IMR-90 (cell line): Measurements from ENCODE around the gene PDF. TPM values are rescaled to one million over a fixed set of nuclear protein-coding genes. Genes with fewer than 3 reads are reported as not detected.
A peak's percentile ranks its signal among the peaks of the same experiment; 100 is the strongest.

Experiments
- ATAC-seq: fragments of 200-7000 bp; cut with Tn5 transposase; 2 replicates; pipeline ENCODE4 v1.9.1; 2020; ENCODE audit warnings: low read depth, mild to moderate bottlenecking, moderate library complexity
- BruUV-seq: library from RNA; stranded (reverse); fragments of 400-500 nt; replicated peaks from 2 replicates; lab custom pipeline; 2021; lab: Mats Ljungman, UMichigan
- CTCF ChIA-PET: fragments of 300-600 bp; formaldehyde crosslinking; extraction: SDS; loops from one replicate; lab custom pipeline; 2021; ENCODE audit warnings: antibody characterized with exemption; lab: Yijun Ruan, JAX
- POLR2A ChIA-PET: fragments of 300-600 bp; sonication (Branson Sonifier 250); formaldehyde crosslinking; loops from one replicate; lab custom pipeline; 2022; ENCODE audit warnings: antibody characterized with exemption; ENCODE audit not compliant: unreplicated experiment; lab: Charles Lee
- DNase-seq: peaks from one replicate; pipeline ENCODE4 v3.0.0; 2013
- H2AFZ ChIP-seq: replicated peaks from 2 replicates; pipeline ENCODE3; 2013; ENCODE audit warnings: low read length, mild to moderate bottlenecking; ENCODE audit not compliant: poor library complexity
- H2AK5ac ChIP-seq: 2 replicates; pipeline ENCODE4 v1.6.1; 2013; ENCODE audit warnings: low read depth, low read length, inconsistent platforms
- H2AK9ac ChIP-seq: replicated peaks from 2 replicates; pipeline ENCODE3; 2013; ENCODE audit warnings: mild to moderate bottlenecking, low read depth, low read length, moderate library complexity; ENCODE audit not compliant: poor library complexity
- H2BK120ac ChIP-seq: 2 replicates; pipeline ENCODE4 v1.6.1; 2013; ENCODE audit warnings: low read depth, low read length, inconsistent platforms
- H2BK15ac ChIP-seq: 3 replicates; pipeline ENCODE4 v1.6.1; 2013; ENCODE audit warnings: low read depth, low read length, inconsistent platforms
- H2BK20ac ChIP-seq: 2 replicates; pipeline ENCODE4 v1.6.1; 2013; ENCODE audit warnings: low read depth, mild to moderate bottlenecking, inconsistent platforms, low read length, moderate library complexity
- H2BK5ac ChIP-seq: 2 replicates; pipeline ENCODE4 v1.6.1; 2013; ENCODE audit warnings: mild to moderate bottlenecking, low read depth, low read length, inconsistent platforms; ENCODE audit not compliant: poor library complexity, severe bottlenecking
- H3K14ac ChIP-seq: replicated peaks from 2 replicates; pipeline ENCODE4 v1.6.1; 2013; ENCODE audit warnings: low read depth, low read length, inconsistent platforms
- H3K18ac ChIP-seq: 2 replicates; pipeline ENCODE4 v1.6.1; 2013; ENCODE audit warnings: low read depth, low read length, control low read depth
- H3K23ac ChIP-seq: 2 replicates; pipeline ENCODE4 v1.6.1; 2013; ENCODE audit warnings: low read depth, low read length, inconsistent platforms
- H3K27ac ChIP-seq: 2 replicates; pipeline ENCODE4 v1.5.1; 2013; ENCODE audit warnings: mild to moderate bottlenecking, control low read depth, low read length; ENCODE audit not compliant: insufficient read depth
- H3K27me3 ChIP-seq: 2 replicates; pipeline ENCODE4 v1.6.1; 2013; ENCODE audit warnings: low read length; ENCODE audit not compliant: control insufficient read depth, insufficient read depth
- H3K36me3 ChIP-seq: 2 replicates; pipeline ENCODE4 v1.6.1; 2013; ENCODE audit warnings: low read length, mixed read lengths; ENCODE audit not compliant: control insufficient read depth, insufficient read depth
- H3K4ac ChIP-seq: 2 replicates; pipeline ENCODE4 v1.6.1; 2013; ENCODE audit warnings: low read depth, low read length, inconsistent platforms
- H3K4me1 ChIP-seq: 2 replicates; pipeline ENCODE4 v1.6.1; 2013; ENCODE audit warnings: low read length, mixed read lengths; ENCODE audit not compliant: control insufficient read depth, insufficient read depth
- H3K4me2 ChIP-seq: 2 replicates; pipeline ENCODE4 v1.6.1; 2013; ENCODE audit warnings: low read depth, mild to moderate bottlenecking, control low read depth, low read length, moderate library complexity
- H3K4me3 ChIP-seq: 2 replicates; pipeline ENCODE4 v1.5.1; 2013; ENCODE audit warnings: low read depth, mild to moderate bottlenecking, control low read depth, low read length, moderate library complexity; ENCODE audit not compliant: insufficient read depth
- H3K56ac ChIP-seq: 2 replicates; pipeline ENCODE4 v1.6.1; 2013; ENCODE audit warnings: low read length, inconsistent platforms; ENCODE audit not compliant: insufficient read depth; ENCODE audit errors: extremely low read depth
- H3K79me1 ChIP-seq, 2 experiments: 2 replicates each; pipeline ENCODE4 v1.6.1; 2013; ENCODE audit warnings: low read length in 2 of 2, inconsistent platforms in 1 of 2, low read depth in 1 of 2
- H3K9ac ChIP-seq: 2 replicates; pipeline ENCODE4 v1.6.1; 2013; ENCODE audit warnings: low read depth, low read length, control low read depth
- H3K9me1 ChIP-seq: 2 replicates; pipeline ENCODE4 v1.6.1; 2013; ENCODE audit warnings: low read length, inconsistent platforms; ENCODE audit not compliant: insufficient read depth
- H3K9me3 ChIP-seq: 2 replicates; pipeline ENCODE4 v1.6.1; 2013; ENCODE audit warnings: low read length; ENCODE audit not compliant: control insufficient read depth, insufficient read depth
- H4K20me1 ChIP-seq: 2 replicates; pipeline ENCODE4 v1.6.1; 2013; ENCODE audit warnings: low read length, inconsistent platforms; ENCODE audit not compliant: insufficient read depth
- H4K5ac ChIP-seq: 2 replicates; pipeline ENCODE4 v1.6.1; 2013; ENCODE audit warnings: mild to moderate bottlenecking, low read depth, low read length, control low read depth
- H4K8ac ChIP-seq, 2 experiments: 2 replicates each; pipeline ENCODE4 v1.6.1; 2013; ENCODE audit warnings: low read depth in 2 of 2, low read length in 2 of 2, control low read depth in 1 of 2, inconsistent platforms in 1 of 2
- H4K91ac ChIP-seq: 2 replicates; pipeline ENCODE4 v1.6.1; 2013; ENCODE audit warnings: low read depth, low read length, inconsistent platforms; ENCODE audit not compliant: insufficient read depth
- CEBPB ChIP-seq: IDR thresholded peaks from 2 replicates; pipeline ENCODE4 v1.6.1; 2012; ENCODE audit warnings: low read depth, low read length, improper control_type of control experiment
- CTCF ChIP-seq: conservative IDR thresholded peaks from 2 replicates; pipeline ENCODE4 v1.5.1; 2012; ENCODE audit warnings: mild to moderate bottlenecking, low read depth, low read length, improper control_type of control experiment
- RAD21 ChIP-seq: IDR thresholded peaks from 2 replicates; pipeline ENCODE4 v1.6.1; 2012; ENCODE audit warnings: low read length, improper control_type of control experiment
- SMC3 ChIP-seq: fragments of 150-350 bp; IDR thresholded peaks from 2 replicates; pipeline ENCODE4 v1.6.1; 2016; ENCODE audit warnings: low read depth, mild to moderate bottlenecking, antibody characterized with exemption, low read length, moderate library complexity
- USF2 ChIP-seq: fragments of 150-350 bp; IDR thresholded peaks from 2 replicates; pipeline ENCODE4 v1.6.1; 2017; ENCODE audit warnings: mild to moderate bottlenecking, antibody characterized with exemption, low read length, low read depth
- WGBS, 2 experiments: methylation state at CpG; one replicate each; pipeline versions ENCODE4 v1.1.5 to v1.1.7; 2013; ENCODE audit warnings: missing lambda C conversion rate in 2 of 2; ENCODE audit not compliant: insufficient read length in 1 of 2; ENCODE audit errors: extremely low coverage in 2 of 2; 5-methylcytosine and 5-hydroxymethylcytosine counted together
- dilution Hi-C: fragments of 300-500 bp; cut with HindIII; formaldehyde crosslinking; loops from one replicate; pipeline ENCODE4 v1.14.3; 2018; ENCODE audit warnings: low sequenced_read_pairs; ENCODE audit not compliant: unreplicated experiment
- in situ Hi-C: fragments of 300-500 bp; cut with MboI; formaldehyde crosslinking; loops from 3 replicates; pipeline ENCODE4 v1.14.3; 2019; ENCODE audit warnings: low sequenced_read_pairs, inconsistent platforms, mixed read lengths
- intact Hi-C: fragments of 100-400 bp; cut with micrococcal nuclease; formaldehyde crosslinking; loops from 2 replicates; pipeline ENCODE4 v1.10.0; 2022
- polyA plus RNA-seq, 3 experiments: library from polyadenylated mRNA; depleted of rRNA; stranded (reverse); fragments of >200 nt; gene quantifications; 2 replicates each; pipeline ENCODE4 v1.2.3, GENCODE V29; 2012; ENCODE audit warnings: low replicate concordance in 1 of 3
- total RNA-seq: library from RNA; depleted of rRNA; stranded (reverse); fragments of >200 nt; gene quantifications from 2 replicates; pipeline ENCODE4 v1.2.3, GENCODE V29; 2012

PDF gene
- total and polyA plus RNA-seq, 2 of the 4 experiments (the other 2 are of a cell fraction): 4.5 to 6.4 TPM

GRCh38 chr16:69286941-69287713 lies 43.3 kb downstream of the PDF start:
- H3K14ac ChIP-seq: no peak overlapping the region
- H3K4me2 ChIP-seq: peak overlapping the region; percentile 49; the same call in 1 of the 2 replicates
- BruUV-seq: no TSS peak
- peak overlapping the region; percentile 25; the same call in 1 of the 2 replicates for H4K5ac ChIP-seq
- no peak overlapping the region for H3K56ac ChIP-seq
- ATAC-seq: peak; percentile 67
- peak overlapping the region; percentile 51 for H2BK5ac ChIP-seq
- no peak overlapping the region for H3K9ac ChIP-seq
- no peak overlapping the region for H2BK20ac ChIP-seq
- peak overlapping the region; percentile 64; the same call in 1 of the 2 replicates for H3K27ac ChIP-seq
- WGBS, 2 experiments: 70% methylated on average over 4 of the region's 13 CpGs; no CpG with 5 or more reads in 1 of the 2 experiments
- H4K8ac ChIP-seq: peak overlapping the region; percentile 60 to 84; a peak in 2 of 4 replicates
- peak; percentile 78 for DNase-seq
- in situ Hi-C loops: loop anchor here (5.0 kb wide), 1 partner anchor 135 kb away; no protein-coding TSS in a partner anchor
- H3K4me3 ChIP-seq: no peak overlapping the region
- H2AFZ ChIP-seq: no peak overlapping the region
- peaks cover 9% of the 10 kb centered on the region for H3K4me1 ChIP-seq
- H2BK120ac ChIP-seq: no peak overlapping the region
- TF ChIP-seq RAD21 (peak; percentile 63), USF2 (no peak), SMC3 (peak; percentile 65), CEBPB (peak; percentile 91), CTCF (peak; percentile 57)
- peaks cover 26 to 63% of the 10 kb centered on the region in 2 experiments for H3K79me1 ChIP-seq
- H3K23ac ChIP-seq: no peak overlapping the region; the same call in 1 of the 2 replicates
- H3K9me1 ChIP-seq: peaks cover 3% of the 10 kb centered on the region; the same call in 1 of the 2 replicates
- intact Hi-C loops: loop anchor here (1.0 kb wide), 2 partner anchors 99 to 137 kb away; no protein-coding TSS in a partner anchor
- no peak overlapping the region for H4K91ac ChIP-seq
- peaks cover 3% of the 10 kb centered on the region; the same call in 1 of the 2 replicates for H4K20me1 ChIP-seq
- no peak overlapping the region for H2AK9ac ChIP-seq
- peaks cover 17% of the 10 kb centered on the region for H3K36me3 ChIP-seq
- no peaks in the 10 kb centered on the region for H3K27me3 ChIP-seq
- H3K18ac ChIP-seq: 0 out of 2 replicates have a peak overlapping the region, but pooled peaks have one; percentile 5
- H3K9me3 ChIP-seq: no peaks in the 10 kb centered on the region
- ChIA-PET CTCF (interaction anchor here (0.7 to 2.1 kb wide), 3 partner anchors 10 to 137 kb away, joined by 3 to 14 read pairs (median 10); no protein-coding TSS in a partner anchor), POLR2A (no interaction called here)
- peak overlapping the region; percentile 42; the same call in 1 of the 2 replicates for H2AK5ac ChIP-seq
- H3K4ac ChIP-seq: 0 out of 2 replicates have a peak overlapping the region, but pooled peaks have one; percentile 0
- dilution Hi-C loops: no loop called here
- H2BK15ac ChIP-seq: no peak overlapping the region; the same call in 2 of the 3 replicates
